GM19035 (cell line): Measurements from ENCODE around the gene AMMECR1.
"Not testable (repeated sequence)": the region's sequence is repeated elsewhere in the genome, so short reads cannot be mapped to it uniquely, and the experiment has no call there.

Experiments
- ATAC-seq: cut with Tn5 transposase; IDR thresholded peaks from one replicate; pipeline ENCODE4 v1.9.1; 2021; ENCODE audit not compliant: unreplicated experiment

Gene AMMECR1

DNA sequence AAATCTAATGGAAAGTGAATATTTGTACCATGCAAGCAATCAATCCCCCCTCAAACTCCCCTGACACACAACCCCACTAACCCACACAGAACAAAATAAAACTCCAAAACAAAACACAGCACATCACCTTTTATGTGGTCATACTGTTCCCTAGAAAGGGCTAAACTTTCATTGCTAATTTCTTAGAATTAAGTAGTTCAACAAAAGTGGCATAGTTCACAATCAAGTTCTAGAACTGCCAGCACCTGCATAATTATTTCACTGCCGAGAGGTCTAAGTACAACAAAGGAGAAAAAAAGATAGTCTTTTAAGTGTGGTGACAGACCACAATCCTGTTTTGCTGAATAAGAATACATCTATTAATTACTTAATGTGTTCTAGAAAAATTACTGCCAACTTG lies 58.8 kb downstream of the AMMECR1 start:
- ATAC-seq, result no peak

DNA sequence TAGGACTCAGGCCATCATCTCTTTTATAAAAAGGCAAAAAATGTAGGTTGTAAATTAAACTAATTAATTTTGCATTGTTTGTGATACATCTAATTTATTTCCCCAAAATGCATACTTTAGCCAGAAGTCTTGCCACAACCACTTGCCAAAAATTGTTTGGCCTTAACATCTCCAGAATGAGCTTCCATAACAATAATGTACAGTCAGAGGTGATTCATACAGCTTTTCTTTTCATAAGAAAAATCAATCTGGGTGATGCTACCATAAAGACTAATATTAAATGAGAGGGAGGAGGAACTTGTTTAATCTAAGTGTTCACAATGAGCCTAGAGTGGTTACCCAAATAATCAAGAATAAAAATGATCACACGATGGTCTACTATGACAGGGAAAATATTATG lies 59.3 kb downstream of the AMMECR1 start:
- ATAC-seq, result no peak

DNA sequence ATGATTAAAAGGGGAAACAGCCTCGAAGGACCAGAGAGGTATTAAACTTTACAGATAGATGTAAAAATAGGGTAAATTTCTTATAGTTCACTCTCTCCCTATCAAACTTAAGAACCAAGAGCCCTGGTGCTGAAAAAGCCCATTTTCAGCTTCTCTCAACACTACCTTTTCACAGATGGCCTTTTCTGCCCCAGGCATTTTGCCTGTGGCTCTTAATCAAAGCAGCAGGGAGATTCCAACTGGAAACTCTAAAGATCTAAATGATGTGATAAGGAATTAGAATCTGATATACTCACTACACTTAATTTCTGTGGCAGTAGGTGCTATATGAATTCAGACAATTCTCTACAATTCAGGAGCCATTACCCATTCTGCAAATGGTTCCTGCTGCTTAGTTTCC lies 60.0 kb downstream of the AMMECR1 start:
- ATAC-seq, result no peak

DNA sequence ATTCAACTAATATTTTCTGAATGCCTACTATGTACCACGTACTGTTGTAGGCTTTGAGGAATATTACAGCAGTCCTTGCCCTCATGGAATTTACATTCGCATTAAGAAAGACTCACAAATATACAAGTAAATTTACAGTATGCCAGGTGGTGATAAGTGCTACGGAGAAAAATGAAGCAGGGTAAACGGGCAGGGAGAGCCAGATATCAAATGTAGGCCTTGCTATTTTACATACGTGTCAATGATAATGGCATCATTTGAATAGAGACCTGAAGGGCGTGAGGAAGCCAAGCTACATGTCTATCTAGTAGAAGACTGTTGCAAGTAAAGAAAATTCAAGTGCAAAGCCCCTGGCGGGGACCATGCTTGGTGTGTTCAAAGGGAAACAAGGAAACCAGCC lies 65.2 kb downstream of the AMMECR1 start:
- ATAC-seq, result no peak

DNA sequence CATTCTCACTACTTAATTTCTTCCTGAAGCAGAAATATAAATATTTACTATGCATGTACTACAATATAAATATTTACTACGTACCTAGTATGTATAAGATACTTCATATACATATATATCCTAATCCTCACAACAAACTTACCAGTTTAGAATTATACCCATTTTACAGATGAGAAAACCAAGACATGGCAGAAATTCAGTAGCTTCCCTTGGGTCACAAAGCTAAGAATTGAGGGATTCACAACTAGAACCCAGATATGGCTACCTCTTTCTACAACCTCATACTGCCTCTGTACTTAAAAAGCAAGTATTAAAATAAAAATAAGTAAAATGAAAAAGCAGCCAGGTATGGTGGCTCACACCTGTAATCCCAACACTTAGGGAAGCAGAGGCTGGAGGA lies 65.9 kb downstream of the AMMECR1 start:
- ATAC-seq, result no peak

DNA sequence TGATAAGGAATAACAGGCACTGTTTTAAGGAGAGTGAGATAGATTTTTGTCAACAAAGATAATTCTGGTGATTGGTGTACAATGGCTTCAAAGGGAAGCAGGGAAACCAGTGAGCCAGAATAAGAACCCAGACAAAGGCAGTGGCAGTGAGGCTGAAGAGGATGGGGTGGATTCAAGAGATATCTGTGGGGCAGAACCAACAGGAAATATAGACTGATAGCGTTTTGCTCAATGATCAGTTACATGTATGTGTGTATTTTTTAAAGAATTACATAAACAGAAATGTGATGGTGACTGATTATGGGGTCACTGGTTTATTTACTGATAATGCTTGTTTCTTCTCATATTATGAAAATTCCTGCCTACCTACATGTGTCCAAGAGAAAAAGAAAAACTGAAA lies 66.4 kb downstream of the AMMECR1 start:
- ATAC-seq, result no peak

DNA sequence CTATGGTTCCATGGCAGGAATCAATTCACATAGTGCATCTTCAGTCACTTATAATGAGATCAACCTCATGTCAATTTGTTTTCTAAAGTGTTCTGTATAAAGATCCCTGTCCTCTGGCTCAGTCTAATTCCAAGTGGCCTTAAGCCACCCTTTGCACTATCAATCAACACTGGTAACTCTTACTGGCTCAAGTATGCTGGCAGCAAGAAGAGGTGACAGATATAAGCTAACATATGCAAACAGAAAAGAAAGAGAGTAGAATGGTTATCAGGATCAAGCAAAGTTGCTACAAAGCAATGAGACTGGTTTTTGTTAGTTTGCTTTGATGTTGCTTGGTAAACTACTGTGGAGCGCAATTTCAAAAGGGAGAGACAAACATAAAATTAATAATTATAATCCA lies 67.0 kb downstream of the AMMECR1 start:
- ATAC-seq, result no peak

DNA sequence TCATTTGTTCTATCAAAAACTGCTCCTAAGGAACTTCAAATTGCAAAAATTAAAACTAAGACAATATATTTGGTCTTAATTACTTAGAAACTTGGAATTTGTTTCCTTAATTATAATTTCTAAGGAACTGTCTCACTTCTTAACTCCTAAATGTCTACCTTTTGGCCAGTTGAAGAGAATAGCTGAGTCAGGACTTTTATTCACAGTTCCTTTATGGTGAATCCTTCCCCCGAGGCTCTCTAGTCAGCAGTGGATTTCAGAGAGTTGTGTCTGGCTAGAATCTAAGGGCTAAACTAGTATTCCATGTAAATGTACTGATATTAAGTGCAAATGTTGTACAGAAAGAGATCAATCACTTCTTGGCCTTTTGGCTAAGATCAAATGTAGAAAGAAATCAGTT lies 69.3 kb downstream of the AMMECR1 start:
- ATAC-seq, result no peak

DNA sequence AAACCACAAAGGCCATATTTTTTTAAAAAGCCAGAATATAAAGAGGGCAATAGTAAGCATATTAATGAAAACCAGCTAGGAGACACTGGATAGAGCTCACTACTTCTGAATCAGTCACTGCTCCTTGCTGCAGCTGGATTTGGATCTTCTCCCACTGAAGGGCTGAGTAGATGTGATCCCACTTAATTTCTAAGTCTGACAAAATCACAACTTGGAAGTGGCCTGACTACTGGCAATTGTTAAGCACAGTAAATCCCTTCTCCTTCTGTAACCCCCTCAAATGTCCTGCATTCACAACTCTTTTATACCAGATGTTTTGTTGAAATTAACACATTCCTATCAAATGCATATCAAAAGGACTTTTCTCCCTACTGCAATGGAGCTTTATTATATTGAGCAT lies 72.9 kb downstream of the AMMECR1 start:
- ATAC-seq, result no peak

DNA sequence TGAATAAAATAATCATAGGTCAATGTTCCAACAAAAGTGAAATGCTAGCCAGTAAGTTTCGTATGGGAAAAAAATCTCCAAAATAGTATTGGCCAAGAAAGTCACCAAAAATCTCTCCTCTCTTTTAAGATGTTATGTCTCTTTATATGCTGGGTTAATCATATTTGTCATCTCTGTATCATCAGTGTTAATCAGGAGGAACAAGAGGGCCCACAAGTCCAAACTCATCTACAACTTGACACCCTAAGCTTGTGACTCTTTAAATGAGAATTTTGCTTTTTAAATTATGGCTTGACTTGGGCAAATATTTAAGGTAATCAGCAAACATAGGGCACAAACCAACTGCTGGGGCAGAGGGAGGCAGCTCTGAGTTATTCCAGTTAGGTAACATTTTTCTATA lies 75.5 kb downstream of the AMMECR1 start:
- no peak for ATAC-seq

DNA sequence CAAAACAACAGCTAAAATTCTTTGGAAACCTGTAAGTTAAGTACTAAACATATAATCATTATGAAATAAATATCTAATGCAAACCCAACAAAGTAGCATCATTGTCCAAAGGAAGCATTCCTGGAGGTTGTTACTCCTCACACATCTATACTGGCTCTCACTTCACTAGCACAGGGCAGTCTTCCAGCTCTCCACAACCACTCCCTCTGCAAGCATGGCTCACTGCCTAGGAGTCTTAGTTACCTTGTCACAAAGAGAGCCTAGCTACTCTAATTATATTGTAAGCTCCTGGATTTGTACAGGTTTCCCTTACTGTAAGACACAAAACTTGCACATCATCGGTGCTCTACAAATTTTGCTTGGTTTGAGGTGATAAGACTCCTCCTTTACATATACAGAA lies 76.1 kb downstream of the AMMECR1 start:
- no peak for ATAC-seq

DNA sequence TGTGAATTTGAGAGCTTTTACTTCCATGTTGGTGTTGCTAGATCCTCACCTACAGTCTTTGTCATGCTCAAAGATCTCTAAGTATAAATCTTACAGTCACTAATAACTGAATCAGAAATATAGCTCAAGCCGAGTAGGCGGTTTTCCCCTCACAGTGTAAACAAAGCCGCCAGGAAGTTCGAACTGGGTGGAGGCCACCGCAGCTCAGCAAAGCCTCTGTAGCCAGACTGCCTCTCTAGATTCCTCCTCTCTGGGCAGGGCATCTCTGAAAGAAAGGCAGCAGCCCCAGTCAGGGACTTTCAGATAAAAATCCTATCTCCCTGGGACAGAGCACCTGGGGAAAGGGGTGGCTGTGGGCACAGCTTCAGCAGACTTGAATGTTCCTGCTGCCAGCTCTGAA lies 79.6 kb downstream of the AMMECR1 start:
- not testable (repeated sequence) for ATAC-seq

DNA sequence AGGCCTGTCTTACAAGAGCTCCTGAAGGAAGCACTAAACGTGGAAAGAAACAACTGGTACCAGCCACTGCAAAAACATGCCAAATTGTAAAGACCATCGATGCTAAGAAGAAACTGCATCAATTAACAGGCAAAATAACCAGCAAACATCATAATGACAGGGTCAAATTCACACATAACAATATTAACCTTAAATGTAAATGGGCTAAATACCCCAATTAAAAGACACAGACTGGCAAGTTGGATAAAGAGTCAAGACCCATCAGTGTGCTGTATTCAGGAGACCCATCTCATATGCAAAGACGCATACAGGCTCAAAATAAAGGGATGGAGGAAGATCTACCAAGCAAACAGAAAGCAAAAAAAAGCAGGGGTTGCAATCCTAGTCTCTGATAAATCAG lies 86.4 kb downstream of the AMMECR1 start:
- not testable (repeated sequence) for ATAC-seq

DNA sequence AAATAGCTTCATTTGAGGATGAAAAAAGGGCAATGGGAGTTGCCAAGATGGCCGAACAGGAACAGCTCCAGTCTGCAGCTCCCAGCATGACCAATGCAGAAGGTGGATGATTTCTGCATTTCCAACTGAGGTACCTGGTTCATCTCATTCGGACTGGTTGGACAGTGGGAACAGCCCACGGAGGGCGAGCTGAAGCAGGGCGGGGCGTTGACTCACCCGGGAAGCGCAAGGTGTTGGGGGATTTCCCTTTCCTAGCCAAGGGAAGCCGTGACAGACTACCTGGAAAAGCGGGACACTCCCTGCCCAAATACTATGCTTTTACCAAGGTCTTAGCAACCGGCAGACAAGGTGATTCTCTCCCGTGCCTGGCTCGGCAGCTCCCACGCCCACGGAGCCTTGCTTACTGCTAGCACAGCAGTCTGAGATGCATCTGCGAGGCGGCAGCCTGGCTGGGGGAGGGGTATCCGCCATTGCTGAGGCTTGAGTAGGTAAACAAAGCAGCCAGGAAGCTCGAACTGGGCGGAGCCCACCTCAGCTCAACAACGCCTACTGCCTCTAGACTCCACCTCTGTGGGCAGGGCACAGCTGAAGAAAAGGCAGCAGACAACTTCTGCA lies 88.3 kb downstream of the AMMECR1 start:
- not testable (repeated sequence) for ATAC-seq

DNA sequence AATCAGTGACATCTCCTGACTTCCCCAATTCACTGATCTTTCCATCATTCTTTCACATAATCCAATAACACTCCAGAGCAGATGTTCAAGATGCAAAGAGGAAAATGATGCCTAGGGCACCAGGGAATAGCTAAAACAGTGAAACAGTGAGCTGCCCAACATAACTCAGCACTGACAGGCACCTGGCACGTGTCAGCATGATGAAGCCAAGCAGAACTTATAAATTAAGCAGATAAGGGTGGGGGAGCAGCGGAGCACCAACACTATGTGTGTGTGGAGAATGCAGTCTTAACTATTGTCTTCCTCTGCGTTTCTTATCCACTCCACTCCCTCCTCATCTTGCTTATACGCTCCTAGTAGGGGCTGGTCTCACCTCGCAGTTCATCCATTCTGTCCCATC lies 89.4 kb downstream of the AMMECR1 start:
- ATAC-seq, result no peak

DNA sequence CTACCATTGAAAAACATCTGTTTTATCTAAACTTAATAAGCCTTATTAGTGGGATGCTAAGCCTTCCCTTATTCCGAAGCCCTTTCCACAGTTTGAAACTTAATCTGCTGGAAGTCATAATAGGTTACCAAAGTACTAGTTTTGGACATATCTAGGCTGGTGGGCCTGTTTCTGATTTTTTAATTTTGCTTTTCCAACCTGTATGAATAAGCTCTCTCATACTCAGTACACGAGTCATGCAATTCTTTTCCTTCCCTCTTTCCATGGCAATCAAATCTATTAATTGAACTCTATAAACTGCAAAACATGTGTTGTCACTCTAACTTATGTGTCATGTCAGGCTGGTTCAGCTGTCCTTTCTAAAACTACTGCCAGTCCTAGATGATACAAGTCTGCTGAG lies 91.0 kb downstream of the AMMECR1 start:
- no peak for ATAC-seq

DNA sequence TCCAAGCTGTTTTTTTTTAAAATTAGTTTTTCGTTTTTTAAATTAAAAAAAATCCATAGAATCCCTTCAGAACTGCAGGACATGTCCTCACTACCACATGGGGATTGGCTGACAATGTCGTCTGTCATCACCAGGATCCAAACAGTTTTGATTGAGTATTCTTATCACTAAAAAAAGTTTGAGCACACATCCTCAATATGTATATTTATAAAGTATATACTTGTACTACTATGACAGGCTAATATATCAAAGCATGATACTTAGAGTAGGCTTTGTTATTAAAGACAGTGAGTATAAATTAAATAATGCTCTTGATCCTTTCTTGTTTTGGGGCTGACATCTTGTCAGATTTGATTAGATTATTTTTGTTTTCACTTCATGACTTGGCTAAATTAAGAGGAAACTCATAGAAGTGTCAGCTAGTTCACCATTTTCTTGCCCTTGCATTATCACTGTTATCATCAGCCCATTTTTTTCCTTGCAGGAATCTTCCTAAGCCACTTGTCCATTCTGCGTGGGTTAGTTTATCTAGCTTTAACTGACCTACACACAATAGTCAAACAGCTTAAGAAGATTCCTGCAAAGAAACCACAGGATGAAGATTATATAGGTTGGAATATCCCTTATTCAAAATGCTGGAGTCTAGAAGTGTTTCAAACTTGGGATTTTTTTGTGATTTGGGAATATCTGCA lies 92.8 kb downstream of the AMMECR1 start:
- ATAC-seq, result no peak

DNA sequence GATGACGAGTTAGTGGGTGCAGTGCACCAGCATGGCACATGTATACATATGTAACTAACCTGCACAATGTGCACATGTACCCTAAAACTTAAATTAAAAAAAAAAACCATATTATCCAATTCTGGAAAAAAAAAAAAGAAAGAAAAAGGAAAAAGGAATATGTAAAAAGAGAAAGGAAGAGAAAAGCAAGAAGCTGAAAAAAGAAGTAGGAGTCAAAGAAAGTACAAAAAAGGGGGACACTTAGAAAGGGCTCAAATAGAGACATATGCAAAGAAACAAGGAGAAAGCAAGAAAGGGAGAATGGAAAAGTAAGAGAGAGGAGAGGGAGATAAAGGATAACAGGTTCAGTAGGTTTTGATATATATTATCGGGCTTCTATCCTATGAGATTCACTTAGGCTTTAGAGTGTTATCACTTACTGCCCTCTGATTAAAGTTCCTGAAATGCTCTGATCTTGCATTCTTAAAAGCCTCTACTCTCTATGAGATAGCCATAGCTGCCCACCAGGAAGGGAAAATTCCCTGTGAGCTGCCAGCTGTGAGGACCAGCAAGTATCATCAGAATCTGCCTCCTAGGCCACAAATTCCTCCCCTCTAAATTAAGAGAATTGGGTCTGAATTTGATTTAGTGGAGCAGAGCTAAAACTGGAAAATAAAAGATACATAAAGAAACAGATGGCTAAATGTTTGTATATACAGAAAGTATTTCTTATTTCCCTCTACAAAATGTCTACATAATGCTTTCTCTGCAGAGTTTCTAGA lies 95.2 kb downstream of the AMMECR1 start:
- no peak for ATAC-seq

DNA sequence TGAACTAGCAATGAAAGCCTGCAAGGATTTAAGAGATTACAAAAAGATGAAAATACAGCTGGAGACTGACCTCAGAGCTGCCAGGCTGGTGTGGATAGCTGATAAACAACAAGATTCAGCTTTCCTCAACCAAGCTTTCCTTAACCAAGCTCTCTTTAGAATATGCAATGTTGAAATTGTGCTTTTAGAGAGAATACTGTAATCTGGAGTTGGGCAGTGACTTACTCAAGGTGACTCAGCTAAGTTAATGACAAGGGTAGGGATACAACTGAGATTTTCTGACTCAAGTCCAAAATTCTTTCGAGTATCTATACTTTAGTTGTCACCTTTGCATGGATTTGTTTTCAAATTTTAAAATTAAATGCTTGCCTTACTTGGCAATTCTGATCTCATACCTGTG lies 98.0 kb downstream of the AMMECR1 start:
- no peak for ATAC-seq

DNA sequence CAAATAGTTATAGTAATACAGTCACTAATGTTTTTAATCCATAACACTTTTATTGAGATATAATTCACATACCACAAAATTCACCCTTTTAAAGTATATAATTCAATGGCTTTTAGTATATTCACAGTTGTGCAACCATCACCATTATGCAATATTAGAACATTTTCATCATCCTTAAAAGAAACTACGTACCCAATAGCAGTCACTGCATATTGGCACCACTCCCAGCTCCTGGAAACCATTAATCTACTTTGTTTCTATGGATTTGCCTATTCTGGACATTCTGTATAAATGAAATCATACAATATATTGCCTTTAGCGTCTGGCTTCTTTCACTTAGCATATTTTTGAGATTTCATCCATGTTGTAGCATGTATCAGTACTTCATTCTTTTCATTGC lies 99.3 kb downstream of the AMMECR1 start:
- ATAC-seq, result no peak

DNA sequence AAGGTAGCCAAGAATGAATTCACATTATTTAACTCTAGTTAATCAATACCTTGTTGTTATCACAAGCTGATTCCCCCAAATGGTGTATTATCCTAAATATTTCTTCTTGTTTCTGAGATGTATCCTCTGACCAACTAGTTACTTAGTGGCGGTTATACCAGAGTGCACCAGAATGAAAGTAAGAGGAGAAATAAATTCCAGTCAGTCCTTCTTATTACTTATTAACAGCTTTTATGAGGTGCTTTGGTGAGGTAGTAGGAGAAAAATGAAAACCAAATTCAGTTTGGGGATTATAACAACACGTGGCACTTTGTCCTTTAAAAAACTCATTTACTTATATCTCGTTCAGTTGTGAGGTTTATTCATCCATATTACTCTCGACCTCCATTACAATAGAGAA lies 101.9 kb downstream of the AMMECR1 start:
- no peak for ATAC-seq

DNA sequence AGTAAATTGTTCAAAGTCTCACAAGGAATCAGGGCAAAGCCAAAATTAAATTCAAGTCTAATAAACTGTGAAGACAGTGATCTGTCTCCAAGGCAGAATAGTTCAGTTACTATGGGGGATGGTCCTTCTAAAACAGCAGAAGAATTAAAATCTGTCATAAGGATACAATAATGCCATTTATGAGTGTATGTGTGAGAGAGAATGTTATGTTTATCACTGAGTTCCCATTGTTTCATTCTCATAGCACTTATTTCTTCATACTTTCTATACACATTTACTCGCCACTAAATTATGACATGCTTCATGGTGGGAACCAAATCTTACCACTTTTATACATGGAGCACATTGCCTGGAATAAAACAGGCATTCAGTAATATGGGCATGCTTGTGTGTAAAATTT lies 102.5 kb downstream of the AMMECR1 start:
- ATAC-seq, result no peak
